WTC11 (cell line): Measurements from ENCODE around the gene FZD7. TPM values are rescaled to one million over a fixed set of nuclear protein-coding genes. Genes with fewer than 3 reads are reported as not detected.

ENCODE experiments used
- ATAC-seq: fragments of 200-7000 bp; cut with Tn5 transposase; 2 replicates; pipeline ENCODE4 v1.10.0; 2021; ENCODE audit warnings: mild to moderate bottlenecking, moderate library complexity
- CTCF ChIA-PET: fragments of 300-600 bp; sonication (Branson Sonifier 250); formaldehyde crosslinking; loops from one replicate; lab custom pipeline; 2021; ENCODE audit warnings: antibody characterized with exemption; lab: Charles Lee
- POLR2A ChIA-PET: fragments of 350-600 bp; sonication (Branson Sonifier 250); formaldehyde crosslinking; loops from one replicate; lab custom pipeline; 2021; ENCODE audit warnings: antibody characterized with exemption; lab: Charles Lee
- DNase-seq: peaks from one replicate; pipeline ENCODE4 v3.0.0; 2021; ENCODE audit warnings: low spot score
- H3K27ac Mint-ChIP-seq: 2 replicates; pipeline ENCODE4 v1.8.0; 2021; ENCODE audit warnings: mixed read lengths
- H3K27me3 Mint-ChIP-seq: 2 replicates; pipeline ENCODE4 v1.8.0; 2021; ENCODE audit warnings: low read depth, mild to moderate bottlenecking, moderate library complexity, mixed read lengths
- H3K36me3 Mint-ChIP-seq: 2 replicates; pipeline ENCODE4 v1.8.0; 2021; ENCODE audit warnings: mixed read lengths
- H3K4me1 Mint-ChIP-seq: 2 replicates; pipeline ENCODE4 v1.8.0; 2022; ENCODE audit warnings: mixed read lengths
- H3K4me3 Mint-ChIP-seq: 2 replicates; pipeline ENCODE4 v1.8.0; 2021; ENCODE audit warnings: mild to moderate bottlenecking, moderate library complexity, mixed read lengths
- H3K9me3 Mint-ChIP-seq: 2 replicates; pipeline ENCODE4 v1.8.0; 2021; ENCODE audit warnings: mixed read lengths
- CREM ChIP-seq: sonication (generic); formaldehyde crosslinking; IDR thresholded peaks from 2 replicates; pipeline ENCODE4 v1.8.1; 2022; ENCODE audit warnings: mild to moderate bottlenecking, missing genetic modification reagents, moderate library complexity
- E2F4 ChIP-seq: sonication (generic); formaldehyde crosslinking; IDR thresholded peaks from 2 replicates; pipeline ENCODE4 v1.8.1; 2022; ENCODE audit warnings: low read depth, mild to moderate bottlenecking, moderate library complexity, missing genetic modification reagents, borderline replicate concordance
- ELF4 ChIP-seq: sonication (generic); formaldehyde crosslinking; IDR thresholded peaks from 2 replicates; pipeline ENCODE4 v1.8.1; 2022; ENCODE audit warnings: low read depth, mild to moderate bottlenecking, moderate library complexity, missing genetic modification reagents
- GRHL2 ChIP-seq: fragments of 250-450 bp; sonication (Bioruptor Pico); IDR thresholded peaks from 2 replicates; pipeline ENCODE4 v1.8.0; 2022; ENCODE audit warnings: mild to moderate bottlenecking, moderate library complexity; ENCODE audit not compliant: insufficient replicate concordance, severe bottlenecking
- JAZF1 ChIP-seq: fragments of 250-450 bp; sonication (Bioruptor Pico); IDR thresholded peaks from 2 replicates; pipeline ENCODE4 v1.9.0; 2021; ENCODE audit warnings: moderate library complexity, mild to moderate bottlenecking, inconsistent platforms
- SOX15 ChIP-seq: fragments of 250-450 bp; sonication (Bioruptor Pico); IDR thresholded peaks from 2 replicates; pipeline ENCODE4 v1.9.0; 2021; ENCODE audit warnings: mild to moderate bottlenecking
- STAT6 ChIP-seq: sonication (generic); formaldehyde crosslinking; conservative IDR thresholded peaks from 2 replicates; pipeline ENCODE4 v1.8.1; 2023; ENCODE audit warnings: mild to moderate bottlenecking, low read depth, missing genetic modification reagents, moderate library complexity
- TEAD4 ChIP-seq: sonication (generic); formaldehyde crosslinking; IDR thresholded peaks from 2 replicates; pipeline ENCODE4 v1.8.0; 2022; ENCODE audit warnings: mild to moderate bottlenecking, missing genetic modification reagents
- USF1 ChIP-seq: sonication (generic); formaldehyde crosslinking; IDR thresholded peaks from 2 replicates; pipeline ENCODE4 v1.8.0; 2022; ENCODE audit warnings: mild to moderate bottlenecking, missing genetic modification reagents
- ZNF138 ChIP-seq: sonication (generic); formaldehyde crosslinking; conservative IDR thresholded peaks from 2 replicates; pipeline ENCODE4 v1.8.1; 2022; ENCODE audit warnings: mild to moderate bottlenecking, moderate library complexity, missing genetic modification reagents
- ZNF317 ChIP-seq: sonication (generic); formaldehyde crosslinking; IDR thresholded peaks from 2 replicates; pipeline ENCODE4 v1.8.1; 2023; ENCODE audit warnings: low read depth, mild to moderate bottlenecking, moderate library complexity, missing genetic modification reagents, borderline replicate concordance
- ZSCAN18 ChIP-seq: fragments of 250-450 bp; sonication (Bioruptor Pico); IDR thresholded peaks from 2 replicates; pipeline ENCODE4 v2.1.2; 2022; ENCODE audit warnings: mild to moderate bottlenecking, moderate library complexity
- total RNA-seq: library from RNA; stranded (reverse); gene quantifications from 3 replicates; pipeline ENCODE4 v1.2.3, GENCODE V29; 2021
- TF ChIP-seq, protein P1 (sequence below): sonication (generic); formaldehyde crosslinking; IDR thresholded peaks from 2 replicates; pipeline ENCODE4 v1.8.0; 2023; ENCODE audit warnings: missing genetic modification reagents, mild to moderate bottlenecking, borderline replicate concordance
- TF ChIP-seq, protein P2 (sequence below): fragments of 250-450 bp; sonication (Bioruptor Pico); conservative IDR thresholded peaks from 2 replicates; pipeline ENCODE4 v1.9.0; 2021; ENCODE audit warnings: mild to moderate bottlenecking
- TF ChIP-seq, protein P3 (sequence below): sonication (generic); formaldehyde crosslinking; IDR thresholded peaks from 2 replicates; pipeline ENCODE4 v1.8.1; 2022; ENCODE audit warnings: mild to moderate bottlenecking, missing genetic modification reagents, moderate library complexity, borderline replicate concordance

FZD7 gene
- total RNA-seq, 1 experiment from 2014 or later = 153 TPM

- TF ChIP-seq E2F4 (CRISPR knock-in tag) = no peak
- no peak for TF ChIP-seq ZNF317 (CRISPR knock-in tag)
- TF ChIP-seq, all 79 proteins: peak for 0
These were observed 25.7 kb upstream of the FZD7 start (continued) for GRCh38 chr2:202007983-202008354.

GRCh38 chr2:202009019-202009481, 24.6 kb upstream of the FZD7 start:
- peaks cover 17% of the 10 kb centered on the region for H3K4me1 Mint-ChIP-seq
- POLR2A ChIA-PET = interaction anchor here (1.0 to 1.2 kb wide), 3 partner anchors 15 to 228 kb away, joined by 3 to 6 read pairs (median 3); no protein-coding TSS in a partner anchor
- no peaks in the 10 kb centered on the region for H3K36me3 Mint-ChIP-seq
- H3K27ac Mint-ChIP-seq = no peak overlapping the region; the same call in 1 of the 2 replicates
- no peak overlapping the region for H3K4me3 Mint-ChIP-seq
- ATAC-seq = no peak
- no peak for TF ChIP-seq ELF4 (CRISPR knock-in tag)
- TF ChIP-seq, protein P1, sequence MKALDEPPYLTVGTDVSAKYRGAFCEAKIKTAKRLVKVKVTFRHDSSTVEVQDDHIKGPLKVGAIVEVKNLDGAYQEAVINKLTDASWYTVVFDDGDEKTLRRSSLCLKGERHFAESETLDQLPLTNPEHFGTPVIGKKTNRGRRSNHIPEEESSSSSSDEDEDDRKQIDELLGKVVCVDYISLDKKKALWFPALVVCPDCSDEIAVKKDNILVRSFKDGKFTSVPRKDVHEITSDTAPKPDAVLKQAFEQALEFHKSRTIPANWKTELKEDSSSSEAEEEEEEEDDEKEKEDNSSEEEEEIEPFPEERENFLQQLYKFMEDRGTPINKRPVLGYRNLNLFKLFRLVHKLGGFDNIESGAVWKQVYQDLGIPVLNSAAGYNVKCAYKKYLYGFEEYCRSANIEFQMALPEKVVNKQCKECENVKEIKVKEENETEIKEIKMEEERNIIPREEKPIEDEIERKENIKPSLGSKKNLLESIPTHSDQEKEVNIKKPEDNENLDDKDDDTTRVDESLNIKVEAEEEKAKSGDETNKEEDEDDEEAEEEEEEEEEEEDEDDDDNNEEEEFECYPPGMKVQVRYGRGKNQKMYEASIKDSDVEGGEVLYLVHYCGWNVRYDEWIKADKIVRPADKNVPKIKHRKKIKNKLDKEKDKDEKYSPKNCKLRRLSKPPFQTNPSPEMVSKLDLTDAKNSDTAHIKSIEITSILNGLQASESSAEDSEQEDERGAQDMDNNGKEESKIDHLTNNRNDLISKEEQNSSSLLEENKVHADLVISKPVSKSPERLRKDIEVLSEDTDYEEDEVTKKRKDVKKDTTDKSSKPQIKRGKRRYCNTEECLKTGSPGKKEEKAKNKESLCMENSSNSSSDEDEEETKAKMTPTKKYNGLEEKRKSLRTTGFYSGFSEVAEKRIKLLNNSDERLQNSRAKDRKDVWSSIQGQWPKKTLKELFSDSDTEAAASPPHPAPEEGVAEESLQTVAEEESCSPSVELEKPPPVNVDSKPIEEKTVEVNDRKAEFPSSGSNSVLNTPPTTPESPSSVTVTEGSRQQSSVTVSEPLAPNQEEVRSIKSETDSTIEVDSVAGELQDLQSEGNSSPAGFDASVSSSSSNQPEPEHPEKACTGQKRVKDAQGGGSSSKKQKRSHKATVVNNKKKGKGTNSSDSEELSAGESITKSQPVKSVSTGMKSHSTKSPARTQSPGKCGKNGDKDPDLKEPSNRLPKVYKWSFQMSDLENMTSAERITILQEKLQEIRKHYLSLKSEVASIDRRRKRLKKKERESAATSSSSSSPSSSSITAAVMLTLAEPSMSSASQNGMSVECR (CRISPR knock-in tag) = no peak
- TF ChIP-seq STAT6 (CRISPR knock-in tag) = no peak
- TF ChIP-seq USF1 (CRISPR knock-in tag) = no peak
- TF ChIP-seq ZNF138 (CRISPR knock-in tag) = no peak
- TF ChIP-seq JAZF1 (CRISPR knock-in tag) = no peak
- no peak for TF ChIP-seq TEAD4
- TF ChIP-seq, protein P2, sequence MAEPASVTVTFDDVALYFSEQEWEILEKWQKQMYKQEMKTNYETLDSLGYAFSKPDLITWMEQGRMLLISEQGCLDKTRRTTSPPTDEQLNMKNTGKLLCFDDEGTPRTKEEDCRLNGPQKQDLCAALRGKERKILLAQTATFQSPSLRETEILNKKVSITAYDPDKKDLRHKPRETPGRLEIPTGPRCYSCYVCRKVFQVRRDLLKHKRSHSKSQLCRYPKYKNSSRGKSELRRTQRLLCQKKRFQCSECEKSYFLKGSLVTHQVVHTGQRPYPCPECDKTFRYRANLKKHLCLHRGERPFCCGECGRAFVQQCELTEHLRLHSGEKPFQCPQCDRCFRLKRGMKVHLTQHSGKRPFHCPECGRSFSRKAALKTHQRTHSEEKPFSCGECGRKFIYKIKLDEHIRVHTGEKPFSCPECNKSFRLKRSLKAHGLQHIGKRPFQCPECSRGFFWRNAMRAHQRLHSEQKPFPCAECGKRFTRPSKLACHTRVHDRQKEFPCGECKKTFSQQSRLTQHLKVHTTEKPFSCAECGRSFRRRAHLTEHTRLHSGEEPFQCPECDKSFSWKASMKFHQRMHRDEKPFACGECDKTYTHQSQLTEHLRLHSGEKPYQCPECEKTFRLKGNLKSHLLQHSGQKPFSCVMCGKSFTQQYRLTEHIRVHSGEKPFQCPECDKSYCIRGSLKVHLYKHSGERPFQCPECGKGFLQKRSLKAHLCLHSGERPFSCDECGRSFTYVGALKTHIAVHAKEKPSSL (CRISPR knock-in tag) = no peak
- no peak for TF ChIP-seq ZSCAN18 (CRISPR knock-in tag)
- TF ChIP-seq CREM (CRISPR knock-in tag) = no peak
- no peak for TF ChIP-seq ZNF317 (CRISPR knock-in tag)
- TF ChIP-seq SOX15 (CRISPR knock-in tag) = no peak
- TF ChIP-seq, protein P3, sequence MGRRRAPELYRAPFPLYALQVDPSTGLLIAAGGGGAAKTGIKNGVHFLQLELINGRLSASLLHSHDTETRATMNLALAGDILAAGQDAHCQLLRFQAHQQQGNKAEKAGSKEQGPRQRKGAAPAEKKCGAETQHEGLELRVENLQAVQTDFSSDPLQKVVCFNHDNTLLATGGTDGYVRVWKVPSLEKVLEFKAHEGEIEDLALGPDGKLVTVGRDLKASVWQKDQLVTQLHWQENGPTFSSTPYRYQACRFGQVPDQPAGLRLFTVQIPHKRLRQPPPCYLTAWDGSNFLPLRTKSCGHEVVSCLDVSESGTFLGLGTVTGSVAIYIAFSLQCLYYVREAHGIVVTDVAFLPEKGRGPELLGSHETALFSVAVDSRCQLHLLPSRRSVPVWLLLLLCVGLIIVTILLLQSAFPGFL (CRISPR knock-in tag) = no peak
- no peak for TF ChIP-seq GRHL2 (CRISPR knock-in tag)
- H3K27me3 Mint-ChIP-seq = peaks cover 9% of the 10 kb centered on the region; the same call in 1 of the 2 replicates
- no peaks in the 10 kb centered on the region for H3K9me3 Mint-ChIP-seq
- DNase-seq = no peak
- CTCF ChIA-PET = interaction anchor here (0.7 to 1.5 kb wide), 3 partner anchors 10 to 14 kb away, joined by 3 to 4 read pairs (median 3); no protein-coding TSS in a partner anchor
